Esophagus muscularis mucosa (tissue), 4 donors: ENCODE measurements around the gene TMA7B. TPM values are rescaled to one million over a fixed set of nuclear protein-coding genes. Genes with fewer than 3 reads are reported as not detected.

Source experiments
- DNase-seq: peaks from one replicate; pipeline ENCODE4 v3.0.0-alpha.2; 2017; ENCODE audit errors: extremely low spot score
- H3K27ac ChIP-seq, 4 donors: fragments of 200-600 bp; sonication (generic); replicated peaks in 1 of 4; 1 replicate in 3 of 4; 2 replicates in 1 of 4; pipeline ENCODE4 v1.5.1; 2016 to 2019; ENCODE audit warnings: mild to moderate bottlenecking in 1 of 4
- H3K27me3 ChIP-seq, 4 donors: fragments of 200-600 bp; sonication (generic); one replicate each; pipeline versions ENCODE4 v1.5.1 to v1.6.0; 2016 to 2019
- H3K36me3 ChIP-seq, 4 donors: fragments of 200-600 bp; sonication (generic); one replicate each; pipeline ENCODE4 v1.5.1; 2016 to 2019
- H3K4me1 ChIP-seq, 4 donors: fragments of 200-600 bp; sonication (generic); one replicate each; pipeline ENCODE4 v1.5.1; 2016 to 2019
- H3K4me3 ChIP-seq, 4 donors: fragments of 200-600 bp; sonication (generic); 1 replicate in 2 of 4; 2 replicates in 2 of 4; pipeline ENCODE4 v1.5.1; 2016 to 2019; ENCODE audit warnings: mild to moderate bottlenecking in 4 of 4, moderate library complexity in 1 of 4
- H3K9me3 ChIP-seq, 4 donors: fragments of 200-600 bp; sonication (generic); 1 replicate in 3 of 4; 2 replicates in 1 of 4; pipeline ENCODE4 v1.5.1; 2016 to 2019
- CTCF ChIP-seq, 3 experiments: fragments of 200-600 bp in 2 of 3; fragments of 450-650 bp in 1 of 3; sonication (generic) in 2 of 3; IDR thresholded peaks; one replicate each; pipeline ENCODE4 v1.5.1; 2017 to 2019; ENCODE audit warnings: antibody characterized with exemption in 3 of 3, mild to moderate bottlenecking in 2 of 3, moderate library complexity in 1 of 3
- EP300 ChIP-seq: sonication (generic); formaldehyde crosslinking; IDR thresholded peaks from one replicate; pipeline ENCODE4 v1.6.1; 2017; ENCODE audit warnings: antibody characterized with exemption
- POLR2A ChIP-seq: fragments of 450-650 bp; IDR thresholded peaks from one replicate; pipeline ENCODE4 v1.6.1; 2017; ENCODE audit warnings: antibody characterized with exemption, moderate library complexity, mild to moderate bottlenecking, low read depth
- POLR2AphosphoS5 ChIP-seq, 2 donors: sonication (generic); formaldehyde crosslinking; IDR thresholded peaks; one replicate each; pipeline ENCODE4 v1.6.1; 2017; ENCODE audit warnings: antibody characterized with exemption in 2 of 2
- WGBS: methylation state at CpG from one replicate; pipeline ENCODE4 v1.1.5; 2018; 5-methylcytosine and 5-hydroxymethylcytosine counted together
- intact Hi-C: fragments of 100-400 bp; cut with DNase I; formaldehyde crosslinking; loops from one replicate; pipeline ENCODE4 v1.15.1; 2023
- total RNA-seq, 4 donors: library from RNA; depleted of rRNA; stranded (reverse); fragments of >200 nt; gene quantifications; one replicate each; pipeline versions ENCODE4 v1.1.0 to v1.2.1, GENCODE V29; 2016

Gene TMA7B
- total RNA-seq, 4 donors from 2014 or later = not detected

- WGBS = 73% methylated on average over 8 of the region's 8 CpGs
- TF ChIP-seq POLR2A (no peak), POLR2AphosphoS5 (IDR thresholded peaks at IDR 0.05) (no peak), CTCF (IDR thresholded peaks at IDR 0.05) (no peak), EP300 (no peak)
- DNase-seq = peak; percentile 68
- intact Hi-C loops = no loop called here
- H3K4me3 ChIP-seq = no peak overlapping the region
- peaks cover 0 to 46% (median 0%) of the 10 kb centered on the region in 4 donors for H3K27me3 ChIP-seq
- no peak overlapping the region for H3K27ac ChIP-seq
- H3K36me3 ChIP-seq = no peaks in the 10 kb centered on the region
- H3K4me1 ChIP-seq = peaks cover 0 to 5% (median 1%) of the 10 kb centered on the region in 4 donors
- no peaks in the 10 kb centered on the region for H3K9me3 ChIP-seq
Observed at GRCh38 chr22:39925909-39926679, 34.1 kb upstream of the TMA7B start.

DNA sequence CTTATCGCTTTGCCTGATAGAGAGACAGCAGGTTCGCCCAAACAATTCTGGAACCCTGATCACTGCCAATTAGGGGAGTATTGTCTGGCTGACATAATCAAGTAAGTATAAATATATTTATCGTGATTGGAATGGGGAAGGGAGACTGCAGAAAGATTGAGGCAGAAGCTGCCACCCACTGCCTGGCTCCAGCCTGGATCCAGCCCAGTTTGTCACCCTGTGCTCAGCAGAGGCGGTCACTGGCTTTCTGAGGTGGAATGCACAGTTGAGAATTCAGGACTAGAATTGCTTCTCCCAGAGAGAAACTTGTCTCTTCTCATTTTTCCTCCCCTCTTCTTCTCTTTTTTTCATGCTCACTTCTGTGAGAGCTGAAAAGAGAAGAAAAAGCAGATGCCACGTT lies 33.4 kb upstream of the TMA7B start:
- no peak for DNase-seq
- no peak overlapping the region for H3K4me3 ChIP-seq
- no peak overlapping the region for H3K27ac ChIP-seq
- no peak for TF ChIP-seq CTCF (IDR thresholded peaks at IDR 0.05)
- intact Hi-C loops = no loop called here
- no peaks in the 10 kb centered on the region for H3K36me3 ChIP-seq
- WGBS = 78% methylated on average over 5 of the region's 5 CpGs
- no peaks in the 10 kb centered on the region for H3K9me3 ChIP-seq
- peaks cover 0 to 47% (median 0%) of the 10 kb centered on the region in 4 donors for H3K27me3 ChIP-seq
- H3K4me1 ChIP-seq = no peaks in the 10 kb centered on the region

GRCh38 chr22:39927544-39927943 lies 32.7 kb upstream of the TMA7B start:
- H3K9me3 ChIP-seq = no peaks in the 10 kb centered on the region
- 67% methylated on average over 7 of the region's 7 CpGs for WGBS
- H3K4me1 ChIP-seq = no peaks in the 10 kb centered on the region
- H3K27ac ChIP-seq = no peak overlapping the region
- no peak for DNase-seq
- H3K4me3 ChIP-seq = no peak overlapping the region
- intact Hi-C loops = no loop called here
- peaks cover 0 to 52% (median 0%) of the 10 kb centered on the region in 4 donors for H3K27me3 ChIP-seq
- TF ChIP-seq POLR2A = no peak
- no peak for TF ChIP-seq POLR2AphosphoS5 (IDR thresholded peaks at IDR 0.05)
- no peak for TF ChIP-seq EP300
- TF ChIP-seq CTCF (IDR thresholded peaks at IDR 0.05) = no peak
- no peaks in the 10 kb centered on the region for H3K36me3 ChIP-seq

GRCh38 chr22:39928536-39929520 lies 31.4 kb upstream of the TMA7B start:
- Histone ChIP-seq H3K9me3 (no peaks in the 10 kb centered on the region), H3K27me3 (peaks cover 0 to 55% (median 0%) of the 10 kb centered on the region in 4 donors), H3K27ac (no peak overlapping the region), H3K36me3 (no peaks in the 10 kb centered on the region), H3K4me3 (no peak overlapping the region), H3K4me1 (no peaks in the 10 kb centered on the region)
- DNase-seq = no peak
- intact Hi-C loops = no loop called here
- WGBS = 76% methylated on average over 4 of the region's 4 CpGs
- no peak for TF ChIP-seq EP300
- TF ChIP-seq POLR2A = no peak
- TF ChIP-seq CTCF (IDR thresholded peaks at IDR 0.05) = no peak
- no peak for TF ChIP-seq POLR2AphosphoS5 (IDR thresholded peaks at IDR 0.05)
